H9 (cell line): ENCODE data around the gene FAM163B. TPM values are rescaled to one million over a fixed set of nuclear protein-coding genes. Genes with fewer than 3 reads are reported as not detected.
A peak's percentile ranks its signal among the peaks of the same experiment; 100 is the strongest.

Experiments
- DNase-seq: peaks from one replicate; pipeline ENCODE4 v3.0.0-alpha.2; 2017
- H2AFZ ChIP-seq: one replicate; pipeline ENCODE4 v1.6.1; 2013; ENCODE audit warnings: mild to moderate bottlenecking, low read length, control low read depth, moderate library complexity
- H2AK5ac ChIP-seq: 2 replicates; pipeline ENCODE4 v1.6.1; 2013; ENCODE audit warnings: low read length, control low read depth, mixed read lengths; ENCODE audit not compliant: insufficient read length
- H2BK120ac ChIP-seq: one replicate; pipeline ENCODE4 v1.6.1; 2013; ENCODE audit warnings: low read depth, mild to moderate bottlenecking, low read length, control low read depth, inconsistent platforms; ENCODE audit not compliant: poor library complexity, severe bottlenecking
- H2BK12ac ChIP-seq: 2 replicates; pipeline ENCODE4 v1.6.1; 2013; ENCODE audit warnings: low read length, control low read depth, mixed read lengths, low read depth; ENCODE audit not compliant: insufficient read length
- H2BK15ac ChIP-seq: 2 replicates; pipeline ENCODE4 v1.6.1; 2013; ENCODE audit warnings: low read depth, low read length, control low read depth
- H2BK20ac ChIP-seq: one replicate; pipeline ENCODE4 v1.6.1; 2013; ENCODE audit warnings: low read depth, mild to moderate bottlenecking, low read length, control low read depth, inconsistent platforms; ENCODE audit not compliant: poor library complexity, severe bottlenecking
- H2BK5ac ChIP-seq: 2 replicates; pipeline ENCODE4 v1.6.1; 2013; ENCODE audit warnings: low read length, control low read depth, mixed read lengths; ENCODE audit not compliant: insufficient read length
- H3K14ac ChIP-seq: 2 replicates; pipeline ENCODE4 v1.6.1; 2013; ENCODE audit warnings: low read length, control low read depth; ENCODE audit not compliant: insufficient read depth
- H3K18ac ChIP-seq: 2 replicates; pipeline ENCODE4 v1.6.1; 2013; ENCODE audit warnings: low read depth, mild to moderate bottlenecking, mixed read lengths, low read length, control low read depth; ENCODE audit not compliant: insufficient read length
- H3K23ac ChIP-seq: 2 replicates; pipeline ENCODE4 v1.6.1; 2013; ENCODE audit warnings: low read length, control low read depth, mixed read lengths, low read depth; ENCODE audit not compliant: insufficient read length
- H3K23me2 ChIP-seq: 2 replicates; pipeline ENCODE4 v1.6.1; 2013; ENCODE audit warnings: low read depth, mild to moderate bottlenecking, mixed read lengths, low read length, control low read depth; ENCODE audit not compliant: insufficient read length, poor library complexity, severe bottlenecking
- H3K27ac ChIP-seq: 2 replicates; pipeline ENCODE4 v1.5.1; 2013; ENCODE audit warnings: low read length, control low read depth, mixed read lengths, low read depth; ENCODE audit not compliant: insufficient read length
- H3K27me3 ChIP-seq: 2 replicates; pipeline ENCODE4 v1.6.1; 2013; ENCODE audit warnings: low read length, control low read depth, inconsistent platforms; ENCODE audit not compliant: insufficient read depth
- H3K4ac ChIP-seq: 2 replicates; pipeline ENCODE4 v1.6.1; 2013; ENCODE audit warnings: low read depth, mild to moderate bottlenecking, control low read depth, inconsistent platforms, low read length, moderate library complexity
- H3K4me1 ChIP-seq: 2 replicates; pipeline ENCODE4 v1.6.1; 2013; ENCODE audit warnings: low read length, control low read depth, inconsistent platforms; ENCODE audit not compliant: insufficient read depth
- H3K4me2 ChIP-seq: 2 replicates; pipeline ENCODE4 v1.6.1; 2013; ENCODE audit warnings: low read length, control low read depth, mixed read lengths; ENCODE audit not compliant: insufficient read length, insufficient read depth
- H3K56ac ChIP-seq: 2 replicates; pipeline ENCODE4 v1.6.1; 2013; ENCODE audit warnings: low read depth, mild to moderate bottlenecking, mixed read lengths, low read length, control low read depth; ENCODE audit not compliant: insufficient read length
- H3K79me1 ChIP-seq: 2 replicates; pipeline ENCODE4 v1.6.1; 2013; ENCODE audit warnings: low read depth, mild to moderate bottlenecking, moderate library complexity, low read length, control low read depth, inconsistent platforms; ENCODE audit not compliant: insufficient read depth, poor library complexity, severe bottlenecking
- H3K79me2 ChIP-seq: 2 replicates; pipeline ENCODE4 v1.6.1; 2013; ENCODE audit warnings: low read length, control low read depth, inconsistent platforms; ENCODE audit not compliant: insufficient read depth
- H3K9ac ChIP-seq: 2 replicates; pipeline ENCODE4 v1.6.1; 2013; ENCODE audit warnings: low read length, control low read depth, mixed read lengths; ENCODE audit not compliant: insufficient read length; ENCODE audit errors: extremely low read depth
- H3K9me3 ChIP-seq: one replicate; pipeline ENCODE4 v1.6.1; 2013; ENCODE audit warnings: low read depth, low read length, inconsistent platforms; ENCODE audit not compliant: control insufficient read depth
- H3T11ph ChIP-seq: one replicate; pipeline ENCODE4 v1.6.1; 2013; ENCODE audit warnings: mild to moderate bottlenecking, low read length, control low read depth, inconsistent platforms
- H4K20me1 ChIP-seq: one replicate; pipeline ENCODE4 v1.6.1; 2013; ENCODE audit not compliant: control insufficient read depth, insufficient read length, insufficient read depth
- H4K5ac ChIP-seq: 2 replicates; pipeline ENCODE4 v1.6.1; 2013; ENCODE audit warnings: low read depth, mild to moderate bottlenecking, mixed read lengths, low read length, control low read depth; ENCODE audit not compliant: insufficient read length
- H4K8ac ChIP-seq: replicated peaks from 2 replicates; pipeline ENCODE4 v1.6.1; 2013; ENCODE audit warnings: low read length, control low read depth, mixed read lengths, low read depth; ENCODE audit not compliant: insufficient read length
- H4K91ac ChIP-seq: 2 replicates; pipeline ENCODE4 v1.6.1; 2013; ENCODE audit warnings: low read depth, mild to moderate bottlenecking, moderate library complexity, mixed read lengths, low read length, control low read depth; ENCODE audit not compliant: insufficient read length
- H3K27ac Mint-ChIP-seq, 3 experiments: 2 replicates in 2 of 3; 3 replicates in 1 of 3; pipeline ENCODE4 v1.8.0; 2020 to 2021; ENCODE audit warnings: mixed read lengths in 3 of 3, mild to moderate bottlenecking in 1 of 3, moderate library complexity in 1 of 3
- H3K27me3 Mint-ChIP-seq: 2 replicates; pipeline ENCODE4 v1.8.0; 2021; ENCODE audit warnings: low read depth, mild to moderate bottlenecking, moderate library complexity, mixed read lengths
- H3K36me3 Mint-ChIP-seq, 3 experiments: 2 replicates in 2 of 3; 3 replicates in 1 of 3; pipeline ENCODE4 v1.8.0; 2020 to 2021; ENCODE audit warnings: low read depth in 3 of 3, mixed read lengths in 3 of 3; ENCODE audit not compliant: insufficient read depth in 1 of 3
- H3K4me1 Mint-ChIP-seq, 2 experiments: 2 replicates each; pipeline ENCODE4 v1.8.0; 2020; ENCODE audit warnings: mixed read lengths in 2 of 2
- H3K4me3 Mint-ChIP-seq, 2 experiments: 2 replicates in 1 of 2; 3 replicates in 1 of 2; pipeline ENCODE4 v1.8.0; 2020 to 2021; ENCODE audit warnings: mild to moderate bottlenecking in 2 of 2, mixed read lengths in 2 of 2, moderate library complexity in 1 of 2
- H3K9me3 Mint-ChIP-seq, 2 experiments: 2 replicates in 1 of 2; 3 replicates in 1 of 2; pipeline ENCODE4 v1.8.0; 2020; ENCODE audit warnings: mild to moderate bottlenecking in 2 of 2, mixed read lengths in 2 of 2, moderate library complexity in 1 of 2
- CTCF ChIP-seq: fragments of 200-600 bp; sonication (generic); conservative IDR thresholded peaks from 3 replicates; pipeline ENCODE4 v1.8.0; 2021; ENCODE audit warnings: antibody characterized with exemption, mild to moderate bottlenecking
- WGBS: extraction: QIAGEN DNeasy Blood & Tissue Kit; methylation state at CpG from one replicate; pipeline ENCODE4 v1.1.7; 2013; ENCODE audit warnings: missing lambda C conversion rate, low lambda C conversion rate, mixed read lengths; ENCODE audit not compliant: insufficient read length; ENCODE audit errors: extremely low coverage; 5-methylcytosine and 5-hydroxymethylcytosine counted together
- long read RNA-seq: library from polyadenylated mRNA; unstranded; transcript quantifications from one replicate; pipeline ENCODE4 v2.0.0, GENCODE V29; 2020
- total RNA-seq: library from RNA; stranded (reverse); gene quantifications from 2 replicates; pipeline ENCODE4 v1.2.1, GENCODE V29; 2021

Gene FAM163B
- 0.39 and 0.64 TPM in 2 replicates for total RNA-seq
- long read RNA-seq = 0 reads

GRCh38 chr9:133609311-133610098, at the start of gene FAM163B:
TSS of gene FAM163B (minus strand) at chr9:133609389. CDS start at chr9:133580223, 29,166 bp downstream.
- Histone ChIP-seq H3K27ac (no peak within 1 kb of the TSS), H3K9ac (no peak within 1 kb of the TSS), H4K8ac (no peak within 1 kb of the TSS), H3K4ac (no peak within 1 kb of the TSS), H2BK12ac (no peak within 1 kb of the TSS), H2AFZ (no peak within 1 kb of the TSS), H3K18ac (no peak within 1 kb of the TSS), H3K23me2 (peaks cover 3% of the 10 kb centered on the region), H3K56ac (no peak within 1 kb of the TSS), H3K9me3 (no peaks in the 10 kb centered on the region), H4K91ac (no peak within 1 kb of the TSS), H4K5ac (no peak within 1 kb of the TSS), H3K4me1 (no peaks in the 10 kb centered on the region), H3K23ac (no peak within 1 kb of the TSS), H3K27me3 (peaks cover 8% of the 10 kb centered on the region; the same call in 1 of the 2 replicates), H2BK5ac (no peak within 1 kb of the TSS), H4K20me1 (no peaks in the 10 kb centered on the region), H2BK20ac (no peak within 1 kb of the TSS), H3K4me2 (peak within 1 kb of the TSS; percentile 56), H2BK120ac (no peak within 1 kb of the TSS), H3K14ac (peak within 1 kb of the TSS; percentile 53; the same call in 1 of the 2 replicates), H3K79me2 (no peaks in the 10 kb centered on the region), H2BK15ac (no peak within 1 kb of the TSS; the same call in 1 of the 2 replicates), H3K79me1 (no peaks in the 10 kb centered on the region), H3T11ph (no peak within 1 kb of the TSS), H2AK5ac (no peak within 1 kb of the TSS)
- Mint-ChIP-seq H3K4me3 (peak within 1 kb of the TSS; percentile 53 to 78), H3K27ac (no peak within 1 kb of the TSS), H3K9me3 (no peaks in the 10 kb centered on the region; a peak in 1 of 5 replicates), H3K36me3 (no peaks in the 10 kb centered on the region), H3K27me3 (peaks cover 84% of the 10 kb centered on the region), H3K4me1 (peaks cover 6 to 26% of the 10 kb centered on the region in 2 experiments)
- no CpG with 5 or more reads among the region's 61 CpGs for WGBS
- peak; percentile 72 for DNase-seq
- TF ChIP-seq CTCF = no peak
